GM18867 (cell line): ENCODE results near the gene FAM131C.
"Not testable (repeated sequence)": the region's sequence is repeated elsewhere in the genome, so short reads cannot be mapped to it uniquely, and the experiment has no call there.

ENCODE experiments used
- ATAC-seq: cut with Tn5 transposase; IDR thresholded peaks from one replicate; pipeline ENCODE4 v1.9.1; 2021; ENCODE audit warnings: mild to moderate bottlenecking, moderate library complexity; ENCODE audit not compliant: unreplicated experiment

FAM131C gene

DNA sequence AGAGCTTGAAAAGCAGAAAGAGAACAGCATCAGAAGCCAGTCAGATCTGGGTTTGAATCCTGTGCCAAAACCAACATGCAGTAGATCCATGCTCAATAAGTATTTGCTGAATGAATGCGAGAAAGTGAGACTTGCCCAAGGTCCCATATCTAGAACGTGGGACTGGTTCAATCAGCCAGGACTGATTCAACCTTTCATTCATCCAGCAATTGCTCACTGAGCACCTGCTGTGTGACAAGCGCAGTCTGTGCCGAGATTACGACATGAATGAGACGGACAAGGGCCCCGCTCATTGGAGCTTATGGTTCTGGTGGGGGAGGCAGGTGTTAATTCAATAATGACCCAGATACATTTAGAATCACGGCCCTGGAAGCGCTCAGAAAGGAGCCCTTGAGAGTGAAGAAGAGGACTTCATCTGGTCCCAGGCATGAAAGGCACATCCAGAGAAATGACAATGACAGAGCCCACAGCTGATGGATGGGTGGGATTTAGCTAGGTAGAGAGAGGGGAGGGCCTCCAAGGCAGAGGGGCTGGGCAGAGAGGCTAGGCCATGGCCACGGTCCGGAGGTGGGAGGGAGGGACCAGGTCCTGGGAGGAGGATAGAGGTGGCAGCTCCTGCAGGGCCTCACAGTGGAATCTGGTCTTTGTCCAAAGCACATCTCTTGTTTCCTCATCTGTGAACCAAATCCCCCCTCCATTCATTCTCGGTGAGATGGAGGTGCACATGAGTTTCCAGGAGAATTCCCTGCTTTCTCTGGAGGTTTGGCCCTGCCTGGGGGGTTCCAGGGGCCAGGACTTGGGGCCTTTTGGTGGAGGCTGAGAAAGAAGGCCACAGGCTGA is 4.2 kb upstream of the FAM131C start:
- ATAC-seq: no peak

DNA sequence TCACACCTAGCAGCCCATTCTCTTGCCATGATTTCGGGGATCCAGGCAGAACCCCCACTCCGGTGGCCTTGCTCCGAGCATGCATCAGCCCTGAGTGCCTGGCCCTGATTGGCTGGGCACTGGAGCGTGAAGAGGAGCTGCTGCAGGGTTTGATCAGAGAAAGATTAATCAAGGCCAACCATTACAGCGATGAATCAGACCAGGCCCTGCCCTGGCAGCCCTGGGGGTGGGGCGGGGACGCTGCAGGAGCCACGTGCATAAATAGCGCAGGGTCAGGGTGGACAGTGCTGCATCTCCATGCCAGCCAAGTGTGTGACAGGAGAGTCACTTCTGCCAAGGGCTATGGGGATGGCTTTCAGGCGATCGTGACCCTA is 3.4 kb upstream of the FAM131C start:
- no peak for ATAC-seq

DNA sequence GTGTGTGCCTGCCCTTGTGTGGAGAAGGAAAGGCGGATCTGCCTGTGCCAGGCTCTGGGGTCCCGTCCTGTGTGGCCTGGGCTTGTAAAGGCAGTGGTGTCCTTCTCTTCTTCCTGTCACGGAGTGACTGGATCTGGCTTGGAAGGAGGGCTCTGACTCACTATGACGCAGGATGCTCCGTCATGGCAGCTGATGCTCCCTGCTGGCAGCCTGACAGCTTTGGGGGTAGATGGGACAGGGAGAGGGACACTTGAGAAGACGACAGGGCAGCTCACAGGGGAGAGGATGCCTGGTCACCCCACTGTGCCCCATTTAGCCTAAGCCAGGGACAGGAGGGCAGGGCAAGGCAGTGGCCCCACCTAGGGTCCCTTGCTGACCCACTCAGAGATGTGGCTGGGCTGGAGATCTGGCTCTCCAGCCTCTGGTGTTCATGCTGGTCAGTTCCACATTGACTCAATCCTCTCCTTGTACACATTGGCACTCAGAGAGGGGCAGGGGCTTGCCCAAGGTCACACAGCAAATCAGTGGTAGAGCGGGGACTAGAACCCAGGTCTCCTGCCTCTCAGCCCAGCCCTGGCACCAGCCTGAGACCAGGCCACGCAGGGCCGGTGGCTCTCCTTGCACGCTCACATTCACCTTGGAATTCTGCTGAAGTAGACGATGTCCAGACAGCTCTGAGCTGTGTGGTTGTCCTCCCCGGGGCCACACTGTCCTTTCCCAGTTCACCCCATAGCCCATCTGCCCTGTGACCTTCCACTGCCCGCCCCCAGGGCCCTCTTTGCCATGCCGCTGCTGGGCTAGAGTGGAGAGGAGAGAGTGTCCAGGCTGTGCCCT is 2.8 kb upstream of the FAM131C start:
- ATAC-seq: no peak

DNA sequence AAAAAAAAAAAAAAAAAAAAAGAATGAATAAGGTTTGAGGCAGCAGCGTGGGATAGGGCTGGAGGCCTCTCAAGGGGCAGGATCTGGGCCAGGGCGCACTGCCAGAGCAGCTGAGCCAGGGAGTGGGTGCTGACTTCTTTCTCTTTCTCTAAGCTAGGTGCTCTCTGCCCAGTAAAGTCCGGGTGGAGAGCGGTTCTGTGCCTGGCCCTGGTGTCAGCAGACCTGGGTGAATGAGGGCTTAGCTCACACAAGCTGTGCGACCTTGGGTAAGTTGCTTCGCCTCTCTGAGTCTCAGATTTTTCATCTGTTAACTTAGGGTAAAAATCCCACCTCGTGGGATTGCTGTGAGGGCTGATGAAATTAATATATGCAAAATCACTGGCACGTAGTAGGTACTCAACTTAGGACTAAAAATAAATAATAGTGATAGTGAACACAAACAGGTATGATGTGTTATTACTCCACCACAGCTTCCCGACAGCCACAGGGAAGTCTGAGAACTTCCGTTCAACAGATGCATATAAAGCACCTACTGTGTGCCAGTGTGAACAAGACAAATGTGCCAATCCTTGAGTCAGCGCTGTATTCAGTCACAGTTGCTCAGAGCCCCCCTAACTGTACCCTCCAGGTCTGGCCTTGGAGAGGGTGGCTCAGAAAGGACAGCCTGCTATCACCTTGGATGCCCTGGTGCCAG is 2.0 kb upstream of the FAM131C start:
- no peak for ATAC-seq

DNA sequence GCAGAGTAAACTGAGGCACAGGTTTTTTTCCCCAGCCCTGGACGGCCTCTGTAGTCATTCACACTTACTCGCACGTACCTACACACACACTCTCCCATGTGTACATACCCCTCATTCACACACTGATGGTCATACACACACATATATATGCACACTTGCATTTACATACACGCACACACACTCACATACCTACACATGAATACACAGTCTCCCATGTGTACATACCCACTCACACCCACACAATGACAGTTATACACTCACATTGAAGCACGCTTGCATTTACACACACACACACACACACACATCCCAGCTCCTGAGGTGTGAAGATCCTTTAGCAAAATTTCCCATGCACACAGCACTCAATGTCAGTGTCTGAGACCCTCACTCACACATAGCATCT is 766 bp upstream of the FAM131C start:
- ATAC-seq: no peak

DNA sequence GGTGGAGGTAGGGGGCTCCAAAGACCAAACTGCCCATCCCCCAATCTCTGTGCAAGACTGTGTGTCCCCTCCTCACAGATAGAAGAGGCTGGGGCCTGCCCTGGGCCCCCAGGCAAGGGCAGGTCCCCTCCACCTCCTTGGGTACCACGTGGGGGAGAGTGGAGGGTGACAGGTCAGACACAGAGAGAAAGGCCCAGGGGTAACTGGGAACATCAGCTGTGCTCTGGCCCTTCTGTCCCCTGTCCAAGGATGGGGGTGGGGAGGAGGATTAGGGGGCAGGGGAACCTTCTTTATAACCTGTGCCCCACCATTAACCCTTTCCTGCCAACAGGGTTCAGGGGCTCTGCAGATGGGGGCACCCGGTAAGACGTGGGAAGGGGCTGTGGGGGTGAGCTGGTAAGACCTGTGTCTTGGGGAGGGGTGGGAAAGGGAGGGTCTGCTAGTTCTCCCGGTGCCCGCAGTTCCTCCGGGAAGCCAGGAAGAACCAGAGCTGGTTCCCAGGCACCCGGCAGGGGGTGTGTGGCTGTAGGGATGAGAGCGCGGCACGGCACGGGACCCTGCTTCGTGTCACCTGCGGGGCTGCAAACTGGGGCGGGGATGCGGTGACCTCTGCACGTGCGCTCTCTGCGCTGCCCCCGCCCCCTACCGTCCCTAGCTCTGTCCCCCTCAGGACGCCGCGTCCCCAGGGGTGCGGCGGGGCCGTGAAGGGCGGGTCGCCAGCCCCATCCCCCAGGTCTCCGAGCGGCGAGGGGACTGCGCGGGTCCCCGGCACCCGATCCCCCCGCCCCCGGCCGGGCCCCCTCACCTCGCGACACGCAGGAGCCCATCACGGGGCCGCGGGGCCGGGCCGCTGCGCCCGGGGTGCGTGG is 601 bp downstream of the FAM131C start:
- ATAC-seq: no peak

DNA sequence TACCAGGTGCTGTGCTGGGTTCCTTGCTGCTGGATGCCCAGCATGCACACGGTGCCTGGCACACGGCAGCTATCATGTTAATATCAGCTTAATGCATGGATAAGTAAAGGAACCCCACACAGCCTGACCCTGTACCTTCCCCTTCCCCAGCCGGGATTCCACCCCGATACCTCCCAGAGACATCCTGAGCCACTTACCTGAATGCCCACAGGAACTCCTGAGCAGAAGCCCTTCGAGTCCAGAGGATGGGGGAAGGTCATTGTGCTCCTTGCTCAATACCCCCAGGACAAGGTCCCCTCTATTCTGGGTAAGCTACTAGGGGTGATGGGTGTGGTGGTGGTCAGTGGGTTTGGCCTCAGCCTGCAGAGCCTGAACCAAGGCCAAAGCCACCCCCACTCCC is 1.4 kb downstream of the FAM131C start:
- ATAC-seq: no peak

DNA sequence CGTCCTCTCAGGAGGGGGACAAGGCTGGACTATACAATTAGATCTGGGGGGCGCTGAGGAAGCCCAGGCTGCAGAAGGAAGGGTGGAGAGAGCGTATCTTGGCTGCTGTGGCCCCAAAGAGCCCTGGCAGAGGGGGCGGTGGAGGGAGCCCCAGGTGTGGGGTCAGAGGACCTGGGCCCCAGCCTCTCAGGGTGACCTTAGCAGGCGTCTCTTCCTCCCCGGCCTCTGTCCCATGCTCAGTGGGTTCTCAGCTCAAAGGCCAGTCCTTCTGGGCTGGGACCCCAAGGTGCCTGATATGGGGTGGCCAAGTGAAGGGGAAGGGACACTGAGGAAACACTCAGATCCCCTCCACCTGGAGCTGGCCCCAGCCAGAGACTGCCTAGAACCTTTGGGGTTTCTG is 1.8 kb downstream of the FAM131C start:
- ATAC-seq: no peak

DNA sequence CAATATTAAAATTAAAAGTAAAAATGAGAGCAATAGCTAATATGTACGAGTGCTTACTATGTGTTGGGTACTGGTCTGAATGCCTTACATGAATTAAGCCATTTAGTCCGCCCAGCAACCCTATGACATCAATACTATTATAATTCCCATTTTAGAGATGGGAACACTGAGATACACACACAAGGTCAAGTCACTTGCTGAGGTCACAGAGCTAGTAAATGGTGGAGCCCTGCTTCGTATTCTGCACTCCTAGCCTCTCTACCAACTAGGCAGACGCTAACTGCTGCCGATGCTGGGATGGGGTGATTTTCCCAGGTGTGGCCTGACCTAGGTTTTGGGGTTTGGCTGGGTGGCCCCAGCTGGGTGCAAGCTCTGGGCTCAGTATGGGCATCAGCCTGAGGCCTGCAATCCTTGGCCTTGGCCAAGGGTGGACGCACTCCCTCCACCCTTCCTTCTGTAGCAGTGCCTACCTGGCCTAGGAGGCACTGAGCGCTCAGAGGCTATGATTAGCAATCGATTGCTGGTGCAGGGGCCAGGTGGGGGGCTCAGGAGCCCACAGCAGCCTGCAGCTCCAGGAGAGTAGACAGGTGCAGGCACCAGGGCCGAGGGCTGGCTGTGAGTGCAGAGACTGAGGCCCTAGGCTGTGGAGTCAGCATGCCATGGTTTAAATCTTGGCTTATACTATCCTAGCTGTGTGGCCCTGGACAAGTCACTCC is 2.7 kb downstream of the FAM131C start:
- ATAC-seq: no peak

DNA sequence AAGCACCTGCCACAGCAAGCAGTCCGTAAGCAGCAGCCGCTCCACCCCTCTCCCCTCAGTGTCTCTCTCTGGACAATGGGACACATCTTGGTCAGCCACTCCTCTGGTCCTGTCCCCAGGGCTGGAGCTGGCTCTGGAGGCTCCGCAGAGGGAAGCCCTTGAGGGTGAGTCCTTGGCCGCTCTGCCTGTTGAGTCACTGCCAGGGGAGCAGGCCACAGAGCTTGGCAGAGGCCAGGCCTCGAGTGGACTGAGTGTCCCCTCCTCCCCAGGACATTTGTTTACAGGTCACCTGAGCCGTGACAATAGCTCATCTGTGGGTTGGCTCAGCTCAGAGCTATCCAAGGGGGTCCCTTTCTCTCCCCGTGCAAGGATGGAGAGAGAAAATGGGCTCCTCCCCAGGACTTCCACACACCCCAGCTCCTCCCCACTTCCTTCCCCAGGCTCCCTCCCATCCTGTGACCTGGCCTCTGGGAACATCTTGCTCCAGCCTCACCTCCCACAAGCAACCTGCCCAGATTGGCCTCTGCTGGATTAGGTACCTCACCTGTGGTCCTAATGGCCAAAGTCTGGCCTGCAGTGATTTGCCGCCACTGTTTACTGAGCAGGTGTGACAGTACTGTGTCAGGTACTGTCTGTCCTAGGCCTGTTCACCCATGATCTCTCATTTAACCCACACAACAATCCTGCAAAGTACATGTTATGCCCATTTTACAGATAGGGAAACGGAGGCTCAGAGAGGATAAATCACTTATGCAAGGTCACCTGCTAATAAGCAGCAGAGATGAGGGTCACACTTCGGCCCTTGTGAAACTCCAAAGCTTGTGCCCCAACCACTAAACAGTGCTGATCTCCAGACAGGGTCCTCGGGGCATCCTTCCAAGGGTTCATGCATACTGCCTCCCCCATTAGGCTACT is 4.8 kb downstream of the FAM131C start:
- no peak for ATAC-seq

DNA sequence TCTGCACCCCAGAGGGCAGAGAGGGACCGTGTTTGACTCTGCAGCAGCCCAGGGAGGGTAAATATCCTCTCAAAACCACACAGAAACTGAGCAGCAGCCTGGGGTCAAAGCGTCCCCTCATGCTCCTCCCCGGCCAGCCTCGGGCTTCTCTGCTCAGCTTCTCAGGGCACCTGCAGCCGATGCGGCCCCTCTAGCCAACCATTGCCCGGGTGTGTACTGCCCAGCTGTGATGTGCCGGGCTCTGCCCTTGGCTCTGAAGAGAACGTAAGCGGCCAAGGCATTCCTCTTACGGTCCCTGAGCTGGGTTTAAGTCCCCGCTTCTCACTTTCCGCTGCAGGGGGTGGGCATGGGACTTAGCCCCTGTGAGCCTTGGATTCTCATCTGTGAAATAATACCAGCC is 5.5 kb downstream of the FAM131C start:
- no peak for ATAC-seq

DNA sequence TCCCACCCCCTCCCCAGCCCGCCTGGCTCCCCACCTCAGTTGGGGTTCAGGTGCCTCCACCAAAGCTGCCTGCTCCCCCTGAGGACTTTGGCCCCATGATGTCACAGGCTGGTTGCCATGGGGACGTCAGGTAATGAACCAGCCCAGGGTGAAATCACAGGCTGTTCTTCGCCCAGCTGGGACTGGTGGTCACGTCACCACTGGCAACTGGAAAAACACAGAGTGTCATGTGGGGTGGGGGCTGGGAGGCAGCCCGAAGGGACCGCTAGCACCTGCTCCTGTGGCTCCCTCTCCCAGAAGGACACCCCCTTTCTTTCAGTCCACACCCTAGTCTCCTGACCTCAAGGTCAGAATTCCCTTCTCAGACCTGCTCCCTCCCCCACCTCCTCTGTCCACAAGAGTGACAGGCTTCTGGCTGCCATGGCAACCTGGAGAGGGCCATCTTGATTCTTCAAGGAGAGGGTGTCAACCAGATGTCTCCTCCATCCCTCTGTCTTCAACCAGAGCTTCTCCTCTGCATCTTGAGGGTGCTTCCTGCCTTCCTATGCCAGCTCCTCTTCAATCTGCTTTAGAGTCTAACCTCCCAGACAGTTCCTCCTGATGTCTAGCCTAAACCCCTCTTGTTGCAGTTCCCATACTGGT is 6.2 kb downstream of the FAM131C start:
- ATAC-seq: no peak

DNA sequence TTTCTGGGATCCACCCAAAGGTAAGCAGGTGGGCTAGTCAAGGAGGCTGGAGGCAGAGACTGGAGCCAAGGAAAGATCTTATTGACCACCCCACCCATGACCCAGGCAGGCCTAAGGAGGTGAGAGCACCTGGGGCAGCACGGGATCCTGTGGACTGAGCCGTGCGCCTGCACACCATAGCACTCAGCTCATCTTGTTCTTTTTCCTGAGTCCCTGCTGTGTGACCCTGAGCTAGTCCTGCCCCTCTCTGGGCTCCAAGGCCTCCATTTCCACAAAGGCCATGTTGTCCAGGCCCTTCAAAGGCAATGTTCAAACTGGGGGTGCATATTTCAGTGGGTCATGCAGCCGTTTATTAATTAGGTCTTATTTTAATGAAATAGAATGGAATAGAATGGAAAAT is 7.2 kb downstream of the FAM131C start:
- ATAC-seq: no peak

DNA sequence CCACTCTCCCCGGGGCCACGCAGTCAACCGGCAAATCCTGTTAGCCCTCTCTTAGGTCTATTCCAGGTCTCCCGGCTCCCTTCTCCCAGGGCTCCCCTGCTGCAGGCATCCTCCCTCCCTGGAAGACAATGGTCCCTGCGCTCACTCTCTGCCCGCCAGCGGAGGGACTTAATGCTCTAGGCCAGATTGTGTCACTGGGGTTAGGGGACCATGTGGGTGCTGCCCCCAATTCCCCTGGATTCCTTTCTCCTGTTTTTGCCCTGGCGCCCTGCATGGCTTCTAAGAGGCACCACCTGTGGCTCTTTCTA is 8.2 kb downstream of the FAM131C start:
- ATAC-seq: no peak

DNA sequence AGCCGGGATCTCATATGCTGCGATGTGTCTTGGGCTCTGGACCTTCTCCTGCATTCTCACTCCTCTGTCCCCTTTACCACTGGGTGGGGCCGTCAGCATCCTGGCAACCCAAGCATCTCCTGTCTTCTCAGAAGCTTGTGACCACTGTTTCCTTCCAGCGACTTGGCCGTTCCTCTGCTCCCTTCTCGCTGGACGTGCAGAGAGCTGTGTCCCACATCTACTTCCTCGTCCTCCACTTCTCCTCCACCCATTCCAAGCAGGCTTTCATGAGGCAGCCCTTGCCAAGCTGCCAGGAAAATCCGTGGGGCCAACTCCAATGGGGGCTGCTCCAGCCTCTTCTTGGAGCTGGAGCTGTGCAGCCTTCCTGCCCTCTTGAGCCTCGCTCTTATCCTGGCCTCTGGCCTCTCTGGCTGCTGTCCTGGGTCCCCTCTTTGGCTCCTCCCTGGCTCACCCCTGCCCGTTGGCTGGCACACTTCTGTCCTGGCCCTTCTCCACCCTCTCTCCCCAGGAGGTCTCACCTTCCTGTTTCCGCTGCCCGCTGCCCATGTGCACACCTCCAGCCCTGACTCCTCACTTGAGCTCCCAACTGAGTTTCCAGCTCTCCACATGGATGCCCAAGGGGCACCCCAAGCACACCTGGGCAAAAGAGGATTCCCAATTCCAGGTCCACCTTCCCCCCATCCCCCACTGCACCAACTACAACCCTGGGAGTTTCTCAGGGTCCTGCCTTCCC is 8.7 kb downstream of the FAM131C start:
- ATAC-seq: no peak

DNA sequence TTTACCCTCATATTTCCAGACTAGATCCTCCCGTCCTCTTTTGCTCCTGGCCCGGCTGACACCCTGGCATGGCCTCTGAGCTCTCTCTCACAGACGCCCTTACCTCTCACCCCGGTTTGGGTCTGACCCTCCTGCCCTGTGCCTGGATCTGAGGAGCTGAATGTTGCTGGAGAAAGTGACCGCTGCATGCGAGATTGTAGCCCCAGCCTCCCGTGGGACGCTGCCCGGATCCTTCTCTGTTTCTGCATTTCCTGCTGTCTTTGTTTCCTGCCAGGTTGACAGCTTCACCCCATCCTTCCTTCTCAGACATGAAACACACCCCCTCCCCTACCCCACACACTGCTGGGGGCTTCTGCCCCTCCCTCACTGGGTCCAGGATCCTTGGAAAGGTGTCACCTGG is 9.5 kb downstream of the FAM131C start:
- ATAC-seq: no peak

DNA sequence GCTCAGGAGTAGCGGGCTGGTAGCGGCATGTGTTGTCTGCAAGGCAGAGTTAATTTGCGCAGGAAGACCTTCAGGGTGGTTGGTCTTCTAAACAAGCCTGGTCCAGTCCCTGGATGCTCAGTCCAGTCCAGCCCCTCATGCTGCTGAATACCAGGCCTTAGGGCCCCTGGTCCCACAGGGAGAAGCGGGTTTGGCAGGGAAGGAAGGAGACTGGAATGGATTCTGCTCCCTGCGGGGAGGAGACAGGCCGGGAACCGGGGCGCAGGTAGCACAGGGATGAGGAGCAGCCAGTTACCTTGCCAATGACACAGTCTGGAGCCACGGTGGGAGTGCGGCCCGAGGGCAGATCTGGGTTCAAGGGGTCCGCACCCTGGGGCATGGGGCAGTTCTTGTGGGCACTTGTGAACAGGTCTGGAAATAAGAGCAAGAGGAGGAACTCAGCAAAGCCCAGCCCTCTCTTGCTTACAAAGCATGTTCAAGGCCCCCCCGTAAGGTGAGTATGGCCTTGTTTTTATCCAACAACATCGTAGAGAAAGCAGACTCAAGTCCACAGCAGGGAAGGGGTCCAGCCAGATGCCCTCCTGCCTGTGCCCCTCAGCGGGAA is 10.1 kb downstream of the FAM131C start:
- ATAC-seq: no peak

DNA sequence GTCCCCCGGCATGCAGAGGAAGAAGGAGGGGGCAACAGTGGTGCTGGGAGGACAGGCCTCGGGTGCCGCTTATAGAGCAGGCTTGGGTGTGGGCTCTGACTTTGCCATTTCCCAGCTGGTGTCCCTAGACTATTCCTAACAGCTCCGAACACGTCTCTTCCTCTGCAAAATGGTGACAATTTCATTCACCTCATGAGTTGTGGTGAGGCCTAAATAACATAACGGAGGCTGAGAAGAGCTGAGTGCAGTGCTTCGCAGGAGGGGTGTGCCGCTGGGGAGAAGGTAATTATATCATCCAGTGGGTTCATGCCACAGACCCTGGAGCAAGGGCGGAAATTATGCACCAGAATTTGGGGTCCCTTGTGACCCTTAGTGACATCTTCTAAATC is 10.8 kb downstream of the FAM131C start:
- ATAC-seq: not testable (repeated sequence)
